Gastrocnemius medialis (tissue), 4 donors: ENCODE data around the gene TMEM269.

Source experiments
- POLR2A ChIP-seq, 2 donors: fragments of 450-650 bp; IDR thresholded peaks; one replicate each; pipeline ENCODE4 v1.6.1; 2017; ENCODE audit warnings: antibody characterized with exemption in 2 of 2, mild to moderate bottlenecking in 2 of 2, moderate library complexity in 2 of 2
- TF ChIP-seq, protein P1 (sequence below), 5 experiments: fragments of 450-650 bp in 3 of 5; fragments of 200-600 bp in 2 of 5; sonication (generic) in 2 of 5; IDR thresholded peaks in 4 of 5; conservative IDR thresholded peaks in 1 of 5; 1 replicate in 4 of 5; 2 replicates in 1 of 5; pipeline ENCODE4 v1.5.1; 2016 to 2019; ENCODE audit warnings: antibody characterized with exemption in 5 of 5, mild to moderate bottlenecking in 3 of 5, moderate library complexity in 3 of 5

DNA sequence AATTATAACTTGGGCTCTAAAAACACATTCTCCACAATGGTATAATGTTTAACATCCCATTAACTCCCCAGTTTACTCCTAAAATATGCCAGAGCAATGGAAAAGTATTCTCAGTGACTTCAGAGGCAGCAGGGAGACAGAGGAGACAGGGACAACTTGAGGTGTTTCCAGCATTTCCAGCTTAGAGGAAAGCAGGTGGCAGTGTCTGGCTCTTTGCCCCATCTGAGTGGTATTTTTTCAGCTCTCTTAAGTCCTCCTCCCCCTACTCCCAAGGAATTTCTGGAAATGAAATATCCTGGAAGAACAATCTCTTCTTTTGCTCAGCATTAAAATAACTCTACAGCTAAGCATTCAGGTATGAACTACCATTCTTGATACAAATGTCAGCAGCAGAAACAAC, 21.4 kb downstream of the TMEM269 start:
- TF ChIP-seq, protein P1, sequence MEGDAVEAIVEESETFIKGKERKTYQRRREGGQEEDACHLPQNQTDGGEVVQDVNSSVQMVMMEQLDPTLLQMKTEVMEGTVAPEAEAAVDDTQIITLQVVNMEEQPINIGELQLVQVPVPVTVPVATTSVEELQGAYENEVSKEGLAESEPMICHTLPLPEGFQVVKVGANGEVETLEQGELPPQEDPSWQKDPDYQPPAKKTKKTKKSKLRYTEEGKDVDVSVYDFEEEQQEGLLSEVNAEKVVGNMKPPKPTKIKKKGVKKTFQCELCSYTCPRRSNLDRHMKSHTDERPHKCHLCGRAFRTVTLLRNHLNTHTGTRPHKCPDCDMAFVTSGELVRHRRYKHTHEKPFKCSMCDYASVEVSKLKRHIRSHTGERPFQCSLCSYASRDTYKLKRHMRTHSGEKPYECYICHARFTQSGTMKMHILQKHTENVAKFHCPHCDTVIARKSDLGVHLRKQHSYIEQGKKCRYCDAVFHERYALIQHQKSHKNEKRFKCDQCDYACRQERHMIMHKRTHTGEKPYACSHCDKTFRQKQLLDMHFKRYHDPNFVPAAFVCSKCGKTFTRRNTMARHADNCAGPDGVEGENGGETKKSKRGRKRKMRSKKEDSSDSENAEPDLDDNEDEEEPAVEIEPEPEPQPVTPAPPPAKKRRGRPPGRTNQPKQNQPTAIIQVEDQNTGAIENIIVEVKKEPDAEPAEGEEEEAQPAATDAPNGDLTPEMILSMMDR (IDR thresholded peaks at IDR 0.05 in 4 of 5, conservative IDR thresholded peaks at IDR 0.05 in 1 of 5), result no peak
- TF ChIP-seq POLR2A (IDR thresholded peaks at IDR 0.05), result no peak
